Endodermal cell (in vitro differentiated cells): ENCODE data around the gene MED16. TPM values are rescaled to one million over a fixed set of nuclear protein-coding genes. Genes with fewer than 3 reads are reported as not detected.

ENCODE experiments used
- DNase-seq: peaks from one replicate; pipeline ENCODE4 v3.0.0-alpha.2; 2017
- H3K27ac ChIP-seq: 2 replicates; pipeline ENCODE4 v1.5.1; 2013; ENCODE audit warnings: mild to moderate bottlenecking, low read depth, low read length, moderate library complexity
- H3K27me3 ChIP-seq: 2 replicates; pipeline ENCODE4 v1.6.1; 2013; ENCODE audit warnings: mild to moderate bottlenecking, low read length, moderate library complexity; ENCODE audit not compliant: insufficient read depth, control insufficient read depth, poor library complexity, severe bottlenecking
- H3K36me3 ChIP-seq: 2 replicates; pipeline ENCODE4 v1.7.0; 2013; ENCODE audit warnings: mild to moderate bottlenecking, low read length, moderate library complexity; ENCODE audit not compliant: control insufficient read depth, insufficient read depth
- H3K4me1 ChIP-seq: one replicate; pipeline ENCODE4 v1.7.0; 2013; ENCODE audit warnings: low read length; ENCODE audit not compliant: control insufficient read depth, insufficient read depth
- H3K4me3 ChIP-seq: 2 replicates; pipeline ENCODE4 v1.5.1; 2013; ENCODE audit warnings: mild to moderate bottlenecking, low read length, moderate library complexity
- H3K9ac ChIP-seq: 2 replicates; pipeline ENCODE4 v1.6.1; 2013; ENCODE audit warnings: mild to moderate bottlenecking, low read length, moderate library complexity; ENCODE audit not compliant: poor library complexity, severe bottlenecking; ENCODE audit errors: extremely low read depth
- H3K9me3 ChIP-seq: 2 replicates; pipeline ENCODE4 v1.6.1; 2013; ENCODE audit warnings: mild to moderate bottlenecking, low read length, moderate library complexity; ENCODE audit not compliant: control insufficient read depth
- H3K27ac Mint-ChIP-seq: 2 replicates; pipeline ENCODE4 v1.8.0; 2020; ENCODE audit warnings: mixed read lengths
- H3K27me3 Mint-ChIP-seq: 2 replicates; pipeline ENCODE4 v1.8.0; 2021; ENCODE audit warnings: mild to moderate bottlenecking, mixed read lengths; ENCODE audit not compliant: insufficient read depth
- H3K36me3 Mint-ChIP-seq: 2 replicates; pipeline ENCODE4 v1.8.0; 2020; ENCODE audit warnings: low read depth, mixed read lengths
- H3K4me1 Mint-ChIP-seq: 2 replicates; pipeline ENCODE4 v1.8.0; 2020; ENCODE audit warnings: mixed read lengths
- H3K4me3 Mint-ChIP-seq: 2 replicates; pipeline ENCODE4 v1.8.0; 2020; ENCODE audit warnings: mild to moderate bottlenecking, moderate library complexity, mixed read lengths
- H3K9me3 Mint-ChIP-seq: 2 replicates; pipeline ENCODE4 v1.8.0; 2020; ENCODE audit warnings: mild to moderate bottlenecking, mixed read lengths
- WGBS, 2 experiments: methylation state at CpG; one replicate each; pipeline versions ENCODE4 v1.1.5 to v1.1.7; 2013; ENCODE audit warnings: missing lambda C conversion rate in 2 of 2, mixed read lengths in 1 of 2; ENCODE audit not compliant: insufficient coverage in 1 of 2, insufficient read length in 1 of 2; 5-methylcytosine and 5-hydroxymethylcytosine counted together
- total RNA-seq, 2 donors: library from RNA; stranded (reverse); fragmentation: NEBNext Ultra II Directional in 1 of 2; extraction: Animal tissue kit (Norgen Biotek cat#: 25700) in 1 of 2; gene quantifications; 2 replicates in 1 of 2; 3 replicates in 1 of 2; pipeline ENCODE4 v1.2.1, GENCODE V29; 2021
- TF ChIP-seq, protein P1 (sequence below): fragments of 200-600 bp; sonication (generic); conservative IDR thresholded peaks from 2 replicates; pipeline ENCODE4 v1.5.0; 2021; ENCODE audit warnings: antibody characterized with exemption, mild to moderate bottlenecking

MED16 gene
- total RNA-seq, 2 donors from 2014 or later = 75.8 to 92.4 TPM

DNA sequence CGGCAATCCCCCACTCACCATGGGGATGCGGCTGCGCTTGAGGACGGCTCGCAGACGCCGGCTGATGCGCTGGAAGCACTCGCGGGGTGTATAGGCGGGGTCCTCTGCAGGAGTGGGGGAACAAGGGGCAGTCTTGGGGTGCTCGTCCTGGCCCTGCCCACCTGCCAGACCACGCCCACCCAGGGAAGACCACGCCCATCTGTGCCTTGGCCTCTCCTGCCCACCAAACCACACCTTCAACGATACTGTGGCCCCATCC is 7.0 kb upstream of the MED16 start:
- no peaks in the 10 kb centered on the region for H3K9me3 ChIP-seq
- no peaks in the 10 kb centered on the region for H3K4me1 ChIP-seq
- Mint-ChIP-seq H3K4me3 (no peak overlapping the region), H3K4me1 (peaks cover 5% of the 10 kb centered on the region), H3K36me3 (peaks cover 30% of the 10 kb centered on the region), H3K27me3 (no peaks in the 10 kb centered on the region), H3K9me3 (no peaks in the 10 kb centered on the region), H3K27ac (no peak overlapping the region)
- H3K27me3 ChIP-seq = no peaks in the 10 kb centered on the region
- H3K9ac ChIP-seq = no peak overlapping the region
- no peak for DNase-seq
- TF ChIP-seq, protein P1, sequence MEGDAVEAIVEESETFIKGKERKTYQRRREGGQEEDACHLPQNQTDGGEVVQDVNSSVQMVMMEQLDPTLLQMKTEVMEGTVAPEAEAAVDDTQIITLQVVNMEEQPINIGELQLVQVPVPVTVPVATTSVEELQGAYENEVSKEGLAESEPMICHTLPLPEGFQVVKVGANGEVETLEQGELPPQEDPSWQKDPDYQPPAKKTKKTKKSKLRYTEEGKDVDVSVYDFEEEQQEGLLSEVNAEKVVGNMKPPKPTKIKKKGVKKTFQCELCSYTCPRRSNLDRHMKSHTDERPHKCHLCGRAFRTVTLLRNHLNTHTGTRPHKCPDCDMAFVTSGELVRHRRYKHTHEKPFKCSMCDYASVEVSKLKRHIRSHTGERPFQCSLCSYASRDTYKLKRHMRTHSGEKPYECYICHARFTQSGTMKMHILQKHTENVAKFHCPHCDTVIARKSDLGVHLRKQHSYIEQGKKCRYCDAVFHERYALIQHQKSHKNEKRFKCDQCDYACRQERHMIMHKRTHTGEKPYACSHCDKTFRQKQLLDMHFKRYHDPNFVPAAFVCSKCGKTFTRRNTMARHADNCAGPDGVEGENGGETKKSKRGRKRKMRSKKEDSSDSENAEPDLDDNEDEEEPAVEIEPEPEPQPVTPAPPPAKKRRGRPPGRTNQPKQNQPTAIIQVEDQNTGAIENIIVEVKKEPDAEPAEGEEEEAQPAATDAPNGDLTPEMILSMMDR = no peak
- no peak overlapping the region for H3K4me3 ChIP-seq
- WGBS, 2 experiments = 80 to 89% methylated on average over 2 to 15 of the region's 15 CpGs
- peaks cover 20% of the 10 kb centered on the region for H3K36me3 ChIP-seq
- H3K27ac ChIP-seq = no peak overlapping the region

DNA sequence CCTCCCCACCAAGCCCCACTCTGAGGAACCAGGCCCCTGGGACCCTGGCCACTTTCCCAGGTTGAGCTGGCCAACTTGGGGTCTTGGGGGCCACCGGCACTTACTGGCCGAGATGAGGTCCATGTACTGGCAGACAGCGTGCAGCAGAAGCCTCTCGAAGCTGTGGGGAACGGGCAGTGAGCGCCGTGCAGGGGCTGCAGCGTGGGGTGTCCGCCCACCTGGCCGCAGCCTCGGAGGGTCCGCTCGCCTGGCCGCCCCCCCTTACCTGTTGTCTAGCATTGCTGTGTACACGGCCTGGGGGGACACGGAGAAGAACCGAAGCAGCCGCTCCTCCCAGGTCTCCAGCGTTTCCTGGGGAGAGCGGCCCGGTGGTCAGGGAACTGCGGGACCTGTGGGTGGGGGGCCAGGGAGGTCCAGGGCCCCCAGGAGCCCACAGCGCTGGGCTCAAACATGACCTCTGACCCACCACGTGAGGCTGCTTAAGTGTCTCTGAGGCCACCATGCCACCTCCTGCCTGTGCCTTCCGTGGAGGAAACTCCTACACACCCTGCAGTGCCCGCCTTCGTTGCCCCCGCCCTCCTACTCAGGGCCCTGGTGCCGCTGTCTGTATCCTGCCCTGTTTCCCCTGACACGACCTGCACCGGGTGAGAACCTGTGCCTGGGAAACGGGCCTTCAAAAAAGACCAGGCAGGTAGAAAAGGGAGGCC is 6.5 kb upstream of the MED16 start:
- DNase-seq = no peak
- Histone ChIP-seq H3K4me3 (no peak overlapping the region), H3K4me1 (no peaks in the 10 kb centered on the region), H3K27ac (peak overlapping the region; percentile 63), H3K36me3 (peaks cover 20% of the 10 kb centered on the region), H3K9ac (no peak overlapping the region), H3K9me3 (no peaks in the 10 kb centered on the region), H3K27me3 (no peaks in the 10 kb centered on the region)
- no peaks in the 10 kb centered on the region for H3K27me3 Mint-ChIP-seq
- H3K4me3 Mint-ChIP-seq = no peak overlapping the region
- H3K4me1 Mint-ChIP-seq = peaks cover 5% of the 10 kb centered on the region
- WGBS, 2 experiments = 91 to 92% methylated on average over 18 to 32 of the region's 32 CpGs
- no peak overlapping the region for H3K27ac Mint-ChIP-seq
- no peaks in the 10 kb centered on the region for H3K9me3 Mint-ChIP-seq
- TF ChIP-seq, protein P1 = no peak
- H3K36me3 Mint-ChIP-seq = peaks cover 29% of the 10 kb centered on the region

DNA sequence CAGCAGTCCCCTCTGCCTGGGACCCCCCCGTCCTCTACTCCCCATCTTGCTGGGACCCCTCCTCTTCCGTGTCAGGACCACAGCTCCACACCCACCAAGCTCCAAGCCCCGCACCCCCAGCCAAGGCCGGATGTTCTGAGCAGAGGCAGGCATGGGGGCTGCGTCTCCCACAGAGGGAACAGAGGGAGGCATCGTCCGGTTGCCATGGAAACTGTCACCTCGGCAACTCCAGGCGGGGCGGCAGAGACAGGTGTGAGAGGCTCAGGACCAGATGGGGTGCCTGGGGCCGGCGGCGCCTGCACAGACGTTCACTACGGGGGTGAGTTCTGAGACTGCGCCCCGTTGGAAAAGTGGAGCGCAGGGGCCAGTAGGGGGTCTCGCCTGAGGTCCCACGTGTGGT is 5.7 kb upstream of the MED16 start:
- Mint-ChIP-seq H3K27ac (no peak overlapping the region), H3K27me3 (no peaks in the 10 kb centered on the region), H3K36me3 (peaks cover 23% of the 10 kb centered on the region), H3K9me3 (no peaks in the 10 kb centered on the region), H3K4me1 (peaks cover 2% of the 10 kb centered on the region), H3K4me3 (no peak overlapping the region)
- WGBS, 2 experiments = 82 to 93% methylated on average over 16 to 19 of the region's 20 CpGs
- TF ChIP-seq, protein P1 = no peak
- Histone ChIP-seq H3K4me3 (no peak overlapping the region), H3K9ac (no peak overlapping the region), H3K36me3 (peaks cover 20% of the 10 kb centered on the region), H3K27ac (peak overlapping the region; percentile 63), H3K9me3 (no peaks in the 10 kb centered on the region), H3K4me1 (no peaks in the 10 kb centered on the region), H3K27me3 (no peaks in the 10 kb centered on the region)
- DNase-seq = peak; percentile 68
